Duodenal mucosa (tissue), 2 donors: Measurements from ENCODE around the gene CCDC74B.
"Not testable (repeated sequence)": the region's sequence is repeated elsewhere in the genome, so short reads cannot be mapped to it uniquely, and the experiment has no call there.

ENCODE experiments used
- H3K27ac ChIP-seq: one replicate; pipeline ENCODE4 v1.7.0; 2013; ENCODE audit warnings: low read depth, low read length
- H3K27me3 ChIP-seq, 2 donors: one replicate each; pipeline ENCODE4 v1.7.0; 2013; ENCODE audit warnings: low read length in 2 of 2, control low read depth in 1 of 2; ENCODE audit not compliant: insufficient read depth in 2 of 2, control insufficient read depth in 1 of 2
- H3K36me3 ChIP-seq, 2 donors: one replicate each; pipeline ENCODE4 v1.7.0; 2013; ENCODE audit warnings: low read length in 2 of 2, control low read depth in 1 of 2; ENCODE audit not compliant: insufficient read depth in 2 of 2, control insufficient read depth in 1 of 2
- H3K4me1 ChIP-seq, 2 donors: one replicate each; pipeline ENCODE4 v1.7.0; 2013; ENCODE audit warnings: low read length in 2 of 2, control low read depth in 1 of 2; ENCODE audit not compliant: insufficient read depth in 2 of 2, control insufficient read depth in 1 of 2
- H3K4me3 ChIP-seq, 2 donors: one replicate each; pipeline ENCODE4 v1.7.0; 2013; ENCODE audit warnings: low read length in 2 of 2, low read depth in 1 of 2
- H3K9ac ChIP-seq, 2 donors: one replicate each; pipeline ENCODE4 v1.7.0; 2013; ENCODE audit warnings: low read length in 2 of 2, low read depth in 1 of 2
- H3K9me3 ChIP-seq, 2 donors: one replicate each; pipeline ENCODE4 v1.7.0; 2013; ENCODE audit warnings: low read length in 2 of 2, control low read depth in 1 of 2; ENCODE audit not compliant: control insufficient read depth in 1 of 2

CCDC74B gene

GRCh38 chr2:130150181-130151144 lies 5.6 kb upstream of the CCDC74B start:
- no peak overlapping the region for H3K9ac ChIP-seq
- no peaks in the 10 kb centered on the region for H3K9me3 ChIP-seq
- no peak overlapping the region for H3K4me3 ChIP-seq
- no peak overlapping the region for H3K27ac ChIP-seq
- no peaks in the 10 kb centered on the region for H3K4me1 ChIP-seq
- no peaks in the 10 kb centered on the region for H3K27me3 ChIP-seq
- peaks cover 0 to 21% of the 10 kb centered on the region in 2 donors for H3K36me3 ChIP-seq

GRCh38 chr2:130148515-130148914 lies 3.6 kb upstream of the CCDC74B start:
- not testable (repeated sequence) for H3K9me3 ChIP-seq, H3K27ac ChIP-seq, H3K4me1 ChIP-seq, H3K9ac ChIP-seq, H3K4me3 ChIP-seq, H3K27me3 ChIP-seq
- H3K36me3 ChIP-seq, result peaks cover 0 to 19% of the 10 kb centered on the region in 2 donors

GRCh38 chr2:130143266-130144039 lies 1.5 kb downstream of the CCDC74B start:
- not testable (repeated sequence) for H3K4me3 ChIP-seq, H3K36me3 ChIP-seq, H3K4me1 ChIP-seq, H3K27ac ChIP-seq, H3K9me3 ChIP-seq, H3K27me3 ChIP-seq, H3K9ac ChIP-seq

DNA sequence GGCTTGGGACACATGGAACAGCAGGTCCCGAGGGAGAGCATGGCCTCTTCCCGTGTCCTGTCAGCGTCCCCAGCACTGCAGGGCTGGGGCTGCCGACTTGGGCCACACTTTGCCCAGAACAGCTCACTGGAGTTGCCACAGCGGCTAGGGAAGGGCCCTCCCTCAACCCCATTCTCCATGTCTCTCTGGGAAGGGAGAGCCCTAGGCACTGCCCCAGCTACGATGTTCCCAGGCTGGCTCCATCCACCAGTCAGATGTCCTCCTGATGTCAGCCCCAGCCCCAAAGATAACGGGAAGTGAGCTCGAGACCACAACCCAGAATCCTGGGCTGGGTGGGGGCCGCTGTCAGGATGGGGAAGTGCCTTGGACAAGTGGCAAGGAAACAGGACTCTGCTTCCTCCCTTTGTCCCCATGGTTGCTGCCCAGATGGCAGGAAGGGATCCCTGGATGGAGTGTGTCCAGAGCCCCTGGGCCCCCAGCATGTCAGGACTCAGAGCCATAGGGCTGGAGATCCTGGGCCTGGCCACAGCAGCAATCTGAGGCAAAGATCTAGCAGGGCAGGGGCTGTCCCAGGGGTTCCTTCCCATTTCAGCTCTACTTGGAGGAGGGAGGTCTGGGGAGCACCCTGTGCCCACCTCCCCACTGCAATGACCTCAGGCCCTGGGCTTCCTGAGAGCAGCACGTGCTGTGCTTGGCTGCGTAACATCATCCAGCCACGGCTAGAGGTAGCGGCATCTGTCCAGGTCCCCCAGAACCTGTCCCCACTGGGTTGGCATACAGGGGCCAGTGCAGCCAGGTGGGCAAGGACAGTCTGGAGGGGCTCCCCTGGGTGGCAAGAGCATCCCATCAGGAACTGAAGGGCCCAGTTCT lies 2.3 kb downstream of the CCDC74B start:
- H3K4me3 ChIP-seq, H3K27ac ChIP-seq, H3K36me3 ChIP-seq, H3K27me3 ChIP-seq, H3K9me3 ChIP-seq, H3K4me1 ChIP-seq, H3K9ac ChIP-seq: not testable (repeated sequence)

- not testable (repeated sequence) for H3K27me3 ChIP-seq, H3K4me1 ChIP-seq, H3K36me3 ChIP-seq, H3K9me3 ChIP-seq, H3K9ac ChIP-seq, H3K4me3 ChIP-seq, H3K27ac ChIP-seq
Measured at GRCh38 chr2:130141645-130142370, 3.1 kb downstream of the CCDC74B start.

DNA sequence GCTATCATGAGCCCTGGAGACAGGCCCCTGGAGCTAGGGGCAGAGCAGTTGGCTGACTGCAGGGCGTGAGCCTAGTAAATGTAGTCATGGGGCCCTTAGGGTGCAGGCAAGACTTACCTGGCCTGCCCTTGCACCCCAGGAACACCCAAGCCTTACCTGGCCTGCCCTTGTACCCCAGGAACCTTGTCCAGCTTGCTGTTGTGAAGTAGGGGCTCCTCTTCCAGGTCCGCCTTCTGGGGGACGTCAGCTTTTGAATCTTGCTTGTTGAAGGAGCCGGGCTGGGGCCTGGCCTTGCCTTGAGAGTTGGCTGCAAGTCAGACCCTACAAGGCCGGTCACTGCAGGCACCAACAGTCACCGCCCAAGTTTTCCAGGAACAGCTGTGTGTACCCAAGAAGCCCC lies 3.9 kb downstream of the CCDC74B start:
- not testable (repeated sequence) for H3K9me3 ChIP-seq, H3K27ac ChIP-seq, H3K4me1 ChIP-seq, H3K4me3 ChIP-seq, H3K36me3 ChIP-seq, H3K9ac ChIP-seq, H3K27me3 ChIP-seq

- not testable (repeated sequence) for H3K4me3 ChIP-seq, H3K9me3 ChIP-seq, H3K9ac ChIP-seq, H3K27ac ChIP-seq, H3K36me3 ChIP-seq, H3K27me3 ChIP-seq, H3K4me1 ChIP-seq
Measured at GRCh38 chr2:130140516-130140915, 4.4 kb downstream of the CCDC74B start.

- not testable (repeated sequence) for H3K4me3 ChIP-seq, H3K9me3 ChIP-seq, H3K9ac ChIP-seq, H3K36me3 ChIP-seq, H3K27ac ChIP-seq, H3K27me3 ChIP-seq, H3K4me1 ChIP-seq
Measured at GRCh38 chr2:130139331-130140280, 5.3 kb downstream of the CCDC74B start.

GRCh38 chr2:130138841-130139251 lies 6.1 kb downstream of the CCDC74B start:
- not testable (repeated sequence) for H3K9me3 ChIP-seq, H3K27me3 ChIP-seq, H3K9ac ChIP-seq, H3K36me3 ChIP-seq, H3K4me1 ChIP-seq, H3K4me3 ChIP-seq, H3K27ac ChIP-seq
